ENCODE results near the gene IRAK4. TPM values are rescaled to one million over a fixed set of nuclear protein-coding genes. Genes with fewer than 3 reads are reported as not detected.

IRAK4 gene
- total RNA-seq, 6 experiments from 2014 or later: 6.5 to 16.0 (median 9.3) TPM

- Histone ChIP-seq H3K4me1 (no peaks in the 10 kb centered on the region), H3K4me3 (no peak overlapping the region), H3K27ac (no peak overlapping the region), H3K36me3 (no peaks in the 10 kb centered on the region), H3K27me3 (no peaks in the 10 kb centered on the region), H3K9me3 (no peaks in the 10 kb centered on the region)
- intact Hi-C loops (cut with DNase I): no loop called here
- DNase-seq (no peak), ATAC-seq (no peak)
- TF ChIP-seq CTCF (IDR thresholded peaks at IDR 0.05): no peak
- no peak for TF ChIP-seq POLR2A (IDR thresholded peaks at IDR 0.05)
- 76% methylated on average over 3 of the region's 3 CpGs for WGBS (ENCODE audit: insufficient coverage, low coverage, low lambda C conversion rate, missing lambda C conversion rate)
These were observed 57.4 kb downstream of the IRAK4 start for GRCh38 chr12:43816168-43816567.

- 75% methylated on average over 8 of the region's 8 CpGs for WGBS (ENCODE audit: insufficient coverage, low coverage, low lambda C conversion rate, missing lambda C conversion rate)
- H3K27me3 ChIP-seq: no peaks in the 10 kb centered on the region
- DNase-seq: no peak
- no peaks in the 10 kb centered on the region for H3K4me1 ChIP-seq
- H3K36me3 ChIP-seq: no peaks in the 10 kb centered on the region
- TF ChIP-seq CTCF (IDR thresholded peaks at IDR 0.05) (no peak), POLR2A (IDR thresholded peaks at IDR 0.05) (no peak)
- H3K27ac ChIP-seq: no peak overlapping the region
- ATAC-seq: peak in 1 of 4 donors; percentile 19
- no peaks in the 10 kb centered on the region for H3K9me3 ChIP-seq
- intact Hi-C loops (cut with DNase I): no loop called here
- H3K4me3 ChIP-seq: no peak overlapping the region
These were observed 65.5 kb downstream of the IRAK4 start for GRCh38 chr12:43824207-43824775.

- Histone ChIP-seq H3K4me1 (no peaks in the 10 kb centered on the region), H3K4me3 (no peak overlapping the region), H3K9me3 (no peaks in the 10 kb centered on the region), H3K36me3 (no peaks in the 10 kb centered on the region), H3K27ac (no peak overlapping the region), H3K27me3 (no peaks in the 10 kb centered on the region)
- DNase-seq (no peak), ATAC-seq (no peak)
- TF ChIP-seq POLR2A (IDR thresholded peaks at IDR 0.05) (no peak), CTCF (IDR thresholded peaks at IDR 0.05) (no peak)
- intact Hi-C loops (cut with DNase I): no loop called here
- 92% methylated on average over 3 of the region's 3 CpGs for WGBS (ENCODE audit: insufficient coverage, low coverage, low lambda C conversion rate, missing lambda C conversion rate)
These were observed 67.9 kb downstream of the IRAK4 start for GRCh38 chr12:43826681-43827080.

GRCh38 chr12:43827093-43827492 lies 68.3 kb downstream of the IRAK4 start:
- TF ChIP-seq POLR2A (IDR thresholded peaks at IDR 0.05) (no peak), CTCF (IDR thresholded peaks at IDR 0.05) (no peak)
- Histone ChIP-seq H3K27ac (no peak overlapping the region), H3K36me3 (no peaks in the 10 kb centered on the region), H3K4me1 (no peaks in the 10 kb centered on the region), H3K27me3 (no peaks in the 10 kb centered on the region), H3K9me3 (no peaks in the 10 kb centered on the region), H3K4me3 (no peak overlapping the region)
- DNase-seq (no peak), ATAC-seq (no peak)
- 64% methylated on average over 1 of the region's 1 CpG for WGBS (ENCODE audit: insufficient coverage, low coverage, low lambda C conversion rate, missing lambda C conversion rate)
- intact Hi-C loops (cut with DNase I): no loop called here

All from right lobe of liver (tissue), 6 donors.